ENCODE data around the gene ATAD3B.
"Not testable (repeated sequence)": the region's sequence is repeated elsewhere in the genome, so short reads cannot be mapped to it uniquely, and the experiment has no call there.

Gene ATAD3B

GRCh38 chr1:1471389-1472052, at the start of gene ATAD3B:
ATAD3B (plus strand) TSS chr1:1471765; CDS start chr1:1471885, 120 bp downstream.
- peak; percentile 98 for DNase-seq

- DNase-seq: no peak
Measured at GRCh38 chr1:1421907-1422464, 49.6 kb upstream of the ATAD3B start.

- DNase-seq: no peak
Measured at GRCh38 chr1:1422465-1423244, 48.9 kb upstream of the ATAD3B start.

- DNase-seq: no peak
Measured at GRCh38 chr1:1423245-1423597, 48.3 kb upstream of the ATAD3B start.

GRCh38 chr1:1424707-1425106, 46.9 kb upstream of the ATAD3B start:
- no peak for DNase-seq

DNA sequence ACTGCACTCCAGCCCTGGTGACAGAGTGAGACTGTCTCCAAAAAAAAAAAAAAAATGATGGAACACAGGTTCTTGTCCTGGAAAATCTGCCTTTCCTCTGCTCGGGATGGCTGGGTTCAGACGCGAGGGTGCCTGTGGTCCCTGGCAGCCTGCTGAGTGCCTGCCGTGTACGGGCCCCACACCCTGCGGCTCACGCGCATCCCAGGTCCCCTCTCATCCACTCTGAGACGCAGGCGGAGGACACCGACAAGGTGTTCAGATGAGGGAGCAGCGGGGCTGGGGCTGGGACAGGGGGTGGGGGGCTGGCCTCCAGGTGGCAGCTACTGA, 46.2 kb upstream of the ATAD3B start:
- DNase-seq: no peak

- DNase-seq: peak; percentile 54
Measured at GRCh38 chr1:1425753-1426495, 45.6 kb upstream of the ATAD3B start.

GRCh38 chr1:1426496-1427105, 45.0 kb upstream of the ATAD3B start:
- peak; percentile 55 for DNase-seq

- DNase-seq: peak; percentile 52
Measured at GRCh38 chr1:1427106-1427819, 44.3 kb upstream of the ATAD3B start.

DNA sequence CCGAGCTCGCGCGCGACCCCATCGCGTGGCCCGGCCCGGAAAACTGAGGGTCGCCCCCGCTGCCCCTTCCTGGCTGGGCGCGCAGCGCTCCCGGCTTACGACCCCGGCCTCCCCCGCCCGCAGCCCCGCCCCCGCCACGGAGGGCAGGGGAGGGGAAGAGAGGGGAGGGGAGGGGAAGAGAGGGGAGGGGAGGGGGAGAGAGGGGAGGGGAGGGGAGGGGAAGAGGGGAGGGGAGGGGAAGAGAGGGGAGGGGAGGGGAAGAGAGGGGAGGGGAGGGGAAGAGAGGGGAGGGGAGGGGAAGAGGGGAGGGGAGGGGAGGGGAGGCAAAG, 43.8 kb upstream of the ATAD3B start:
- DNase-seq: no peak

- no peak for DNase-seq
Measured at GRCh38 chr1:1428174-1428573, 43.4 kb upstream of the ATAD3B start.

- DNase-seq: not testable (repeated sequence)
Measured at GRCh38 chr1:1428967-1429366, 42.6 kb upstream of the ATAD3B start.

- no peak for DNase-seq
Measured at GRCh38 chr1:1429671-1430073, 41.9 kb upstream of the ATAD3B start.

DNA sequence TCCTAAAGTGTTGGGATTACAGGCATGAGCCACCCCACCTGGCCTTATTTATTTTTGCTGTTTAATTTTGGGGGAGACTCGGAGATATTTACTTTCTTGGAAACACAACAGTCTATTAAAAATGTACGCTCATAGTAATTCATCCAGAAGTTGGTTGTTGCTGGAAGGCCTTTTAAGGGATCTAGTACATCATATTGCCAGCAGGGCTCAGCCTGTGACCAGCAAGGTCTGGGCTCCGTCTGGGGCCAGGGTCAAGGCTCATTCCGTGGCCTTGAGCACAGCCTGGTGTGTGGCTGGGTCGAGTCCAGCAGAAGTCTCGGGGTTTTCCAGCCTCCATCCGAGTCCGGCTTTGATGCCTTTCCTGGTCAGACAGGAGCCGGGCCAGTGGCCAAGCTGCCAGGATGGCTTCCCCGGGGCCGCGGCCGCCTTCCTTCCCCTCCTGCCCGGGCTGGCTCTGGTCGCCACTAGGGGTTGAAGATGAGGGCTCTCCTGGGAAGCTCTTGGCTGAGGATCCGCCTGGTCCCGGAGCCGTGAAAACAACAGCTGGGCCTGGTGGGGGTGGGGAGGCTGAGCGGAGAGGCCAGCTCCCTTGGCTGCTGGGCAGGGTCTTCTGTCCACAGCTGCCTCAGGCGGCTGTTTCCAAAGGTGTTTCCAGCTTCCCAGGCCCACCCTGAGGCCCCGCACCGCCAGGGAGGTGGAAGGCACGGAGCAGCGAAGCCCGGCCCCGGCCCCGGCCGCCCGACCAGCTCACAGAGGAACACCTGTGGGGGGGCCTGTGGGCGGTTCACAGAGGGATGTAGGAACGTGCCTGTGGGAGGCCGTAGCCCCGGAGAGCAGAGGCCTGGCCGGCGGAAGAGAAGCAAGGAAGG, 41.2 kb upstream of the ATAD3B start:
- DNase-seq: no peak

DNA sequence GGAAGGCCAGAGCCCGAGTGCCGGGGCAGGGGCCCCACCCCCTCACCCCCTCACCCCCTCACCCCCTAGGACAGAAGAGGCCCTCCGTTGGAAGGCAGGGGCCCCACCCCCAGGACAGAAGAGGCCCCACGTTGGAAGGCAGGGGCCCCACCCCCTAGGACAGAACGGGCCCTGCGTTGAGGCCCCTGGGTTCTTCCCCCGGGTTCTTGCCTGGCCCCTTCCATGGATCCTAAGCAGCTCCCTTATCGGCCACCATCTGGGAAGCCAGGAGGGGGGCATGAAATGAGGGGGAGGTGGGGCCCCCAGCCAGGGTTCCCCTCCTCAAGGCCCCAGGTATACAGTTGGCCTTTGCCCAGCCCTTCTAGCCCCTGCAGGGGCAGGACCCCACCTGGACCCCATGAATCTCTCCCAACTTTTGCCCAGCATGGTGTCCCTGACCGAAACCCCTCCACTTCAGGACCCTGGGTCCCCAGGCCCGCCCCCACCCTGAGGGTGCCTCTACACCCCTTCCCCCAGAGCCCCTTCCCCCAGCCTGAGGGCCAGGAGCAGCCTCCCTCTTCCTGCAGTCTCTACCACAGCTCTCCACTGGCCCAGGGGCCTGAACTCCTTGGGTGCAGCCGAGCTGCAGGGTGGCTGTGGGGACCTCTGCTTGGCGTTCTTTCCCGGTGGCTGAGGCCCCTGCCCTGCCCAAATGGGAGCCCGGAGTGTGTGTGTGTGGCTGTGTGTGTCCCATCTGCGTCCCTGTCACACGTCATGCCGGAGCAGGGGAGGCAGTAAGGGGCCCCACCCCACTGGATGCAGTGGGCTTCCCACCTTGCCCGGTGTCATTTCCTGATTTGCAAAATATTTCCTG, 40.3 kb upstream of the ATAD3B start:
- no peak for DNase-seq

- DNase-seq: no peak
Measured at GRCh38 chr1:1431845-1432273, 39.7 kb upstream of the ATAD3B start.

DNA sequence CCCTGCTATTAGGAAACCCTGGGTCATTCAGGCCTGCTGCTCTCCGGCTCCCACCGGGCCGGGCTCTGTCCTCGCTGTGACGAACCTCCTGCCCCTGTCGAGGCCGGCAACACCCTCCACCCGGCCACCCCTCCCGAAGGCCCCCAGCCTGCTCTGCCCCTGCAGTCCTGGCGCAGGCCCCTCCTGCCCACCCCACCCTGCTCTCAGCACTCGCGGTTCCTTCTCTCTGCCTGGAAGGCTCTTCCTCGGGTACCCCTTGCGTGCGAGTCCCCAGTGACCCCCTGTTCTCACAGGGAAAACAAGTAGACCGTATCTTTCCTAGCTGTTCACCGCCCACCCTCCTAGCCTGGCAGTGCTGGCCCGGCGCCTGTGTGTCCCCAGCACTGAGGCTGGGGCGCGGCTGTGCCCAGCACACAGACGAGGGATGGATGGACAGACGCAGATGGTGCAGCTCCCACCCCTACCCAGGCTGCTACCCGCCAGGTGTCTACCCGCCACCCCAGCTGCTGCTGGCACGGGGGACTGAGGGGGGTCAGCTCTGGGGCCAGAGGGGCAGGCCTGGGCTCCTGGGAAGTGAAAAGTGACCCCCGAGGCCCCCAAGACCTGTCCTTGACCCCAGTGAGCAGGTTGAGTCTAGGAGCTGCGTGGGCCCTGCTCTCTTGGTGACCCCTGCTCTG, 39.2 kb upstream of the ATAD3B start:
- no peak for DNase-seq

DNA sequence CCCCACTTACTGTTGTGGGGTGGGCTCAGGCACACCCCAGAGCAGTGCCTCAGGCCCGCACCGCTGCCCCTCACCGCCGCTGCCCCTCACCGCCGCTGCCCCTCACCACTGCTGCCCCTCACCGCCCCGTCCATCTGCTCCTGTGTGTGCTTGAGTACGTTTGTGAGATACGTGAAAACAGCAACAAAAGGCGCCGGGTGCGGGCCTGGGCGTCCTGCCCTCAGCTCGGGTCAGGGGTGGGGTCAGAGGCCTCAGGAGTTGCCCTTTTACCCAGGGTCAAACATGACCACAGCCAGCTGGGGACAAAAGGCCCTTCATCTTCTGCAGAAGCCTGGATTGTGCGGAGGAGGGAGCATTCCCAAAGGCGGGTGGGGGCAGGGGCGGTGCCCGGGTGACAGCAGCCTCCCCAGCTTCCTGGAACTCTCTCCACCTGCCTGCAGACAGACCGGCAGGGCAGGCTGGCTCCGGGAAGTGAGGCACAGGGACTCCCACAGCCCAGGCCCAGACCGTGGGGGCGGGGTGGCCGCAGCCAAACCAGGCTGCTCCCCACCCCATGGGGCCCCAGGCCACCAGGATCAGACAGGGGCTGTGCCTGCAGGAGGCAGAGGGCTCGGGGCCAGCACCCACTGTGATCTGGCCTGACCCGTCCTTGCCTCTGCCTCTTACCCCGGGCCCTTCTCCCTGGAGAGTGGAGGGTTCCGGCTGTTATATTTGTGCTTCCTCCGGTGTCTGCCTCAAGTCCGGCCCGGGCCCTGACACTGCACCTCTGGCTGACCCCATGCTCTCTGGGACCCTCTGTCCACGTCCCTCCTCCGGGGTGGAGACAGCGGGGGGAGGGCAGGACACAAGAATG, 38.4 kb upstream of the ATAD3B start:
- DNase-seq: no peak

- DNase-seq: peak; percentile 81
Measured at GRCh38 chr1:1433804-1434130, 37.8 kb upstream of the ATAD3B start.
